Measurements from ENCODE around the gene ARHGEF9.

GRCh38 chrX:63657821-63658220, 127.2 kb downstream of the ARHGEF9 start:
- TF ChIP-seq EZH2 (IDR thresholded peaks at IDR 0.05) = no peak
- no peak for TF ChIP-seq POLR2AphosphoS5 (IDR thresholded peaks at IDR 0.05; ENCODE audit: borderline replicate concordance, low read depth, low read length)
- TF ChIP-seq FOXP2 (optimal IDR thresholded peaks at IDR 0.05; ENCODE audit: control extremely low read depth, extremely low read length, insufficient read depth) = no peak

Measured in SK-N-MC (cell line).